OCI-LY1 (cell line): ENCODE data around the gene CARS2.

ENCODE experiments used
- H2AFZ ChIP-seq: fragments of 200-600 bp; sonication (generic), shearing (Covaris generic); 2 replicates; pipeline ENCODE4 v1.6.0; 2014; ENCODE audit warnings: antibody characterized with exemption, mild to moderate bottlenecking, low read length
- H3F3A ChIP-seq: fragments of 200-600 bp; sonication (generic), shearing (Covaris generic); 2 replicates; pipeline ENCODE4 v1.6.0; 2014; ENCODE audit warnings: mild to moderate bottlenecking, antibody characterized with exemption, low read length, moderate library complexity; ENCODE audit not compliant: insufficient read depth
- H3K27ac ChIP-seq: fragments of 200-600 bp; sonication (generic); 2 replicates; pipeline ENCODE4 v1.5.1; 2014; ENCODE audit warnings: low read length, mixed run types, mild to moderate bottlenecking, low read depth; ENCODE audit not compliant: poor library complexity, severe bottlenecking
- H3K27me3 ChIP-seq: fragments of 200-600 bp; sonication (generic); 2 replicates; pipeline ENCODE4 v1.6.0; 2014; ENCODE audit warnings: antibody characterized with exemption, mild to moderate bottlenecking, low read length, moderate library complexity; ENCODE audit not compliant: insufficient read depth
- H3K36me3 ChIP-seq: fragments of 200-600 bp; sonication (generic); 2 replicates; pipeline ENCODE4 v1.6.1; 2014; ENCODE audit warnings: mild to moderate bottlenecking, antibody characterized with exemption, low read length, moderate library complexity, mixed read lengths; ENCODE audit not compliant: insufficient read depth
- H3K4me1 ChIP-seq: fragments of 200-600 bp; sonication (generic); 2 replicates; pipeline ENCODE4 v1.5.1; 2014; ENCODE audit warnings: mild to moderate bottlenecking, low read length, moderate library complexity; ENCODE audit not compliant: insufficient read depth, severe bottlenecking
- H3K4me2 ChIP-seq: fragments of 200-600 bp; sonication (generic), shearing (Covaris generic); 2 replicates; pipeline ENCODE4 v1.6.1; 2014; ENCODE audit warnings: low read length
- H3K4me3 ChIP-seq: fragments of 200-600 bp; sonication (generic); 2 replicates; pipeline ENCODE4 v1.5.1; 2014; ENCODE audit warnings: low read length, low read depth, mild to moderate bottlenecking, mixed read lengths; ENCODE audit not compliant: poor library complexity, severe bottlenecking
- H3K79me2 ChIP-seq: fragments of 200-600 bp; shearing (Covaris generic); 2 replicates; pipeline ENCODE4 v1.6.1; 2016; ENCODE audit warnings: mixed run types, low read length, mixed read lengths; ENCODE audit not compliant: insufficient read depth
- H3K9ac ChIP-seq: fragments of 200-600 bp; sonication (generic), shearing (Covaris generic); 2 replicates; pipeline ENCODE4 v1.6.1; 2014; ENCODE audit warnings: mild to moderate bottlenecking, low read length, mixed read lengths
- H3K9me2 ChIP-seq: fragments of 200-600 bp; sonication (generic), shearing (Covaris generic); 2 replicates; pipeline ENCODE4 v1.6.1; 2014; ENCODE audit warnings: low read depth, mild to moderate bottlenecking, low read length, mixed read lengths
- H3K9me3 ChIP-seq: fragments of 200-600 bp; shearing (Covaris generic); 2 replicates; pipeline ENCODE4 v1.6.1; 2014; ENCODE audit warnings: low read length, mixed read lengths
- H4K20me1 ChIP-seq: fragments of 200-600 bp; sonication (generic), shearing (Covaris generic); 2 replicates; pipeline ENCODE4 v1.6.0; 2016; ENCODE audit warnings: mild to moderate bottlenecking, low read length; ENCODE audit not compliant: insufficient read depth
- CTCF ChIP-seq: fragments of 200-600 bp; sonication (generic), shearing (Covaris generic); IDR thresholded peaks from 2 replicates; pipeline ENCODE4 v1.5.1; 2017; ENCODE audit warnings: mild to moderate bottlenecking, antibody characterized with exemption, low read length, moderate library complexity, mixed read lengths
- EZH2 ChIP-seq: fragments of 200-600 bp; sonication (generic), shearing (Covaris generic); IDR thresholded peaks from 2 replicates; pipeline ENCODE4 v1.8.0; 2017; ENCODE audit warnings: borderline replicate concordance, mixed run types, mild to moderate bottlenecking, antibody characterized with exemption, low read length, moderate library complexity, mixed read lengths

CARS2 gene

GRCh38 chr13:110625771-110626321, 80.1 kb downstream of the CARS2 start:
- Histone ChIP-seq H3K79me2 (peaks cover 4% of the 10 kb centered on the region), H3K27me3 (no peaks in the 10 kb centered on the region), H3K4me2 (no peak overlapping the region), H3F3A (no peaks in the 10 kb centered on the region), H3K9me3 (no peaks in the 10 kb centered on the region), H3K4me1 (no peaks in the 10 kb centered on the region), H3K27ac (no peak overlapping the region), H3K4me3 (no peak overlapping the region), H4K20me1 (no peaks in the 10 kb centered on the region), H3K36me3 (peaks cover 49% of the 10 kb centered on the region), H3K9me2 (no peaks in the 10 kb centered on the region), H2AFZ (no peak overlapping the region), H3K9ac (no peak overlapping the region)
- TF ChIP-seq EZH2 (no peak), CTCF (no peak)

GRCh38 chr13:110624766-110625756, 80.9 kb downstream of the CARS2 start:
- Histone ChIP-seq H3K27ac (no peak overlapping the region), H3F3A (no peaks in the 10 kb centered on the region), H3K9me3 (no peaks in the 10 kb centered on the region), H3K4me1 (no peaks in the 10 kb centered on the region), H3K9ac (no peak overlapping the region), H3K9me2 (no peaks in the 10 kb centered on the region), H2AFZ (no peak overlapping the region), H3K79me2 (peaks cover 10% of the 10 kb centered on the region), H3K4me3 (no peak overlapping the region), H4K20me1 (no peaks in the 10 kb centered on the region), H3K27me3 (no peaks in the 10 kb centered on the region), H3K36me3 (peaks cover 41% of the 10 kb centered on the region), H3K4me2 (no peak overlapping the region)
- TF ChIP-seq EZH2 (no peak), CTCF (no peak)

- Histone ChIP-seq H4K20me1 (0 out of 2 replicates have a peak, but pooled peaks cover 2% of the 10 kb centered on the region), H3K4me1 (peaks cover 19% of the 10 kb centered on the region), H3F3A (no peaks in the 10 kb centered on the region), H3K79me2 (peaks cover 50% of the 10 kb centered on the region), H3K36me3 (peaks cover 24% of the 10 kb centered on the region), H2AFZ (no peak overlapping the region), H3K4me2 (no peak overlapping the region), H3K9me3 (no peaks in the 10 kb centered on the region), H3K9ac (no peak overlapping the region), H3K9me2 (no peaks in the 10 kb centered on the region), H3K27me3 (no peaks in the 10 kb centered on the region), H3K4me3 (no peak overlapping the region), H3K27ac (no peak overlapping the region)
- TF ChIP-seq EZH2 (no peak), CTCF (no peak)
These were observed 85.3 kb downstream of the CARS2 start for GRCh38 chr13:110620596-110620995.
